Astrocyte (in vitro differentiated cells and primary cell): ENCODE results near the gene C20orf144. TPM values are rescaled to one million over a fixed set of nuclear protein-coding genes. Genes with fewer than 3 reads are reported as not detected.

Experiments
- DNase-seq: peaks from one replicate; pipeline ENCODE4 v3.0.0-alpha.2; 2010; ENCODE audit warnings: low read depth
- FAIRE-seq: peaks from 2 replicates; lab custom pipeline; 2011; peaks lifted over from hg19 to GRCh38; lab: Jason Lieb, UNC
- H2AFZ ChIP-seq: 2 replicates; pipeline ENCODE4 v1.6.0; 2012; ENCODE audit warnings: low read depth, low read length, inconsistent platforms
- H3K27ac ChIP-seq: 2 replicates; pipeline ENCODE4 v1.5.1; 2011; ENCODE audit warnings: low read depth, low read length, inconsistent platforms
- H3K27me3 ChIP-seq: 2 replicates; pipeline ENCODE4 v1.6.0; 2011; ENCODE audit warnings: low read length, inconsistent platforms; ENCODE audit not compliant: insufficient read depth
- H3K36me3 ChIP-seq: 2 replicates; pipeline ENCODE4 v1.5.1; 2011; ENCODE audit warnings: low read length, inconsistent platforms; ENCODE audit not compliant: insufficient read depth
- H3K4me1 ChIP-seq: 2 replicates; pipeline ENCODE4 v1.5.1; 2011; ENCODE audit warnings: low read length, inconsistent platforms; ENCODE audit not compliant: insufficient read depth
- H3K4me2 ChIP-seq: 2 replicates; pipeline ENCODE4 v1.6.0; 2012; ENCODE audit warnings: low read length, inconsistent platforms
- H3K4me3 ChIP-seq: 2 replicates; pipeline ENCODE4 v1.5.1; 2011; ENCODE audit warnings: low read depth, mild to moderate bottlenecking, low read length, inconsistent platforms; ENCODE audit not compliant: insufficient read depth
- H3K79me2 ChIP-seq: 2 replicates; pipeline ENCODE4 v1.6.0; 2012; ENCODE audit warnings: mild to moderate bottlenecking, low read length, inconsistent platforms; ENCODE audit not compliant: insufficient read depth
- H3K9ac ChIP-seq: 2 replicates; pipeline ENCODE4 v1.6.0; 2012; ENCODE audit warnings: mild to moderate bottlenecking, low read length, inconsistent platforms
- H3K9me3 ChIP-seq: 2 replicates; pipeline ENCODE4 v1.5.1; 2012; ENCODE audit warnings: low read depth, mild to moderate bottlenecking, low read length, inconsistent platforms; ENCODE audit not compliant: insufficient read depth
- H4K20me1 ChIP-seq: 2 replicates; pipeline ENCODE4 v1.6.0; 2012; ENCODE audit warnings: low read length, inconsistent platforms; ENCODE audit not compliant: insufficient read depth
- H3K27ac Mint-ChIP-seq: one replicate; pipeline ENCODE4 v1.8.0; 2021; ENCODE audit warnings: mild to moderate bottlenecking, mixed read lengths; ENCODE audit not compliant: unreplicated experiment
- H3K27me3 Mint-ChIP-seq: one replicate; pipeline ENCODE4 v1.8.0; 2021; ENCODE audit warnings: low read depth, mixed read lengths; ENCODE audit not compliant: unreplicated experiment
- H3K36me3 Mint-ChIP-seq: one replicate; pipeline ENCODE4 v1.8.0; 2021; ENCODE audit warnings: low read depth, mixed read lengths; ENCODE audit not compliant: unreplicated experiment
- H3K4me1 Mint-ChIP-seq: one replicate; pipeline ENCODE4 v1.8.0; 2021; ENCODE audit warnings: low read depth, mixed read lengths; ENCODE audit not compliant: unreplicated experiment
- H3K4me3 Mint-ChIP-seq: one replicate; pipeline ENCODE4 v1.8.0; 2021; ENCODE audit warnings: mild to moderate bottlenecking, moderate library complexity, mixed read lengths; ENCODE audit not compliant: unreplicated experiment
- H3K9me3 Mint-ChIP-seq: one replicate; pipeline ENCODE4 v1.8.0; 2021; ENCODE audit warnings: mild to moderate bottlenecking, mixed read lengths; ENCODE audit not compliant: unreplicated experiment
- CTCF ChIP-seq: IDR thresholded peaks from 2 replicates; pipeline ENCODE4 v1.5.1; 2011; ENCODE audit warnings: low read depth, mild to moderate bottlenecking, inconsistent platforms, low read length, moderate library complexity; ENCODE audit not compliant: insufficient read depth
- EZH2 ChIP-seq: IDR thresholded peaks from 2 replicates; pipeline ENCODE4 v1.6.1; 2012; ENCODE audit warnings: mild to moderate bottlenecking, low read length, inconsistent platforms; ENCODE audit not compliant: insufficient read depth
- total RNA-seq: library from RNA; stranded (reverse); gene quantifications from 2 replicates; pipeline ENCODE4 v1.2.1, GENCODE V29; 2021

C20orf144 gene
- total RNA-seq, 1 donor from 2014 or later: 0.16 TPM

DNA sequence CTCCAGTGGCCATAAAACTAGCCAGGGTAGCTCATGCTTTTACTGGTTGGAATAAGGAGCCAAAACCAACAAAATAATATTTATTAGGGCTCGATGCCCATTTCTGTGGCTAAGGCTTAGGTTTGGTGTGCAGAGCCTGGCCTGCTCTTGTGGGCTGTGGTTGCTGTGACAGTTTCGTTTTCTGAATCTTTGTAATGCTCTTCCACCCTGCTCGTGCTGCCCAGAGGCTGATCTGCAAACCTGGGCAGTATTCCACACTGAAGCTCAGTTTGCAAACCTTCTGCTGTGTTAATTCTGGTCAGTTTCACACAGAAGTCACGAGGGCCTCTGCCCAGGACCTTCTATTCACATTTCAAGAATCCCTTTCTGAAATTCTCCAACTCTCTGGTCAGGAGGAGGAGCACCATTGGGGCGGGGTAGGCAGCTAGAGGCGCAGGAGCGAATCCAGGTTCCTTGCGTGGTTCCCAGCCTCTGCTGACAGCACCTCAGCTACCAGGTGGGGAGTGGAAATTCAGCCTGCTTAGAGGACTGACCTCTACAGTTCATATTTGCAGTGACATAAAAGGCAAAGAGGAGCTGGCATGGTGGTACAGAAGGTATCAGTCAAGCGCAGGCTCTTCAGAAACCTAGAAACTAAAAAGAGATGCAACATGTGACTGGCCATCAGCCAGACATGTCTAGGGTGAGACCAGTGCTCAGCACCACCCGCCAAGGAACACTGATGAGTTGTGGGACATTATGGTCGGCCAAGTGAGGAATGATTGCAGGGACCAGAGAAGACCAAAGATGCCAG lies 14.3 kb upstream of the C20orf144 start:
- peak overlapping the region; percentile 55 for H3K4me2 ChIP-seq

GRCh38 chr20:33648396-33649004 lies 13.6 kb upstream of the C20orf144 start:
- Mint-ChIP-seq H3K4me1 (peaks cover 3% of the 10 kb centered on the region), H3K9me3 (no peaks in the 10 kb centered on the region), H3K27ac (no peak overlapping the region), H3K36me3 (peaks cover 12% of the 10 kb centered on the region), H3K27me3 (no peaks in the 10 kb centered on the region), H3K4me3 (no peak overlapping the region)
- DNase-seq: no peak
- H4K20me1 ChIP-seq: peaks cover 63% of the 10 kb centered on the region
- no peak overlapping the region for H3K9ac ChIP-seq
- H3K79me2 ChIP-seq: no peaks in the 10 kb centered on the region
- H3K4me3 ChIP-seq: no peak overlapping the region
- no peak overlapping the region for H2AFZ ChIP-seq
- H3K27ac ChIP-seq: no peak overlapping the region
- TF ChIP-seq CTCF (no peak), EZH2 (no peak)
- H3K4me1 ChIP-seq: peaks cover 21% of the 10 kb centered on the region
- H3K9me3 ChIP-seq: no peaks in the 10 kb centered on the region
- H3K4me2 ChIP-seq: peak overlapping the region; percentile 55
- H3K27me3 ChIP-seq: peaks cover 2% of the 10 kb centered on the region
- FAIRE-seq: no peak
- peaks cover 3% of the 10 kb centered on the region for H3K36me3 ChIP-seq

More for the DNA sequence above, 14.3 kb upstream of the C20orf144 start:
- H3K27me3 ChIP-seq: no peaks in the 10 kb centered on the region
- peaks cover 21% of the 10 kb centered on the region for H3K4me1 ChIP-seq
- no peak overlapping the region for H3K9ac ChIP-seq
- TF ChIP-seq CTCF (no peak), EZH2 (no peak)
- H3K79me2 ChIP-seq: no peaks in the 10 kb centered on the region
- peak; percentile 85 for DNase-seq
- H4K20me1 ChIP-seq: peaks cover 70% of the 10 kb centered on the region
- no peak overlapping the region for H3K4me3 ChIP-seq
- no peaks in the 10 kb centered on the region for H3K9me3 ChIP-seq
- no peak overlapping the region for H3K27ac ChIP-seq
- peaks cover 3% of the 10 kb centered on the region for H3K36me3 ChIP-seq
- H3K27me3 Mint-ChIP-seq: no peaks in the 10 kb centered on the region
- no peak for FAIRE-seq
- no peak overlapping the region for H3K4me3 Mint-ChIP-seq
- peaks cover 15% of the 10 kb centered on the region for H3K36me3 Mint-ChIP-seq
- no peaks in the 10 kb centered on the region for H3K9me3 Mint-ChIP-seq
- H3K4me1 Mint-ChIP-seq: peaks cover 3% of the 10 kb centered on the region
- no peak overlapping the region for H2AFZ ChIP-seq
- peak overlapping the region; percentile 26 for H3K27ac Mint-ChIP-seq
